ENCODE measurements around the gene FAM131B.

DNA sequence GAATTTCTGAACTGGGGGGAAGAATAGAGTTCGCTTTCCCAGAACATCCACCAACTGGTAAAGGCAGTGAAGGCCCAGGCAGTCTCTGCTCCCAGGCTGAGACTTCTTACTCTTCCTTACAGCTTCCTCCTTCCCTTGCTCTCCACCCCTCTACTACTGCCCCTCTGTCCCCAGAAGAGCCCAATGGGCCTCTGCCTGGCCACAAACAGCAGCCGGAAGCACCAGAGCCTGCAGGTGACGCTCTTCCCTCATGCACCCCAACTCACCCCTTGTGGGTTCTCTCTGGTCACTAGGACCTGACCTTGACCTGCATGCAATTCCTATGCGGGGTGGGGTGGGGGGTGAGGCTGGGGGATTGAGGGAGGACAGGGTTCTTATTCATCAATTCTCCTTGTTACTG lies 16.5 kb downstream of the FAM131B start:
- TF ChIP-seq CTCF (IDR thresholded peaks at IDR 0.05; ENCODE audit: control extremely low read depth in 1 of 3, insufficient read depth in 1 of 3, low read depth in 1 of 3, low read length in 3 of 3) (peak; percentile 55 to 71 (median 61)), HDAC6 (IDR thresholded peaks at IDR 0.05; ENCODE audit: low read depth, low read length) (no peak), SIRT6 (IDR thresholded peaks at IDR 0.05; ENCODE audit: low read length) (no peak), GABPA (IDR thresholded peaks at IDR 0.05; ENCODE audit: borderline replicate concordance, insufficient read depth, low read length) (no peak), POLR2A (IDR thresholded peaks at IDR 0.05; ENCODE audit: control extremely low read depth in 1 of 2, low read depth in 2 of 2, low read length in 2 of 2) (no peak), CEBPB (IDR thresholded peaks at IDR 0.05; ENCODE audit: low read depth, low read length) (no peak), CHD2 (IDR thresholded peaks at IDR 0.05; ENCODE audit: low read length) (no peak), KDM4A (IDR thresholded peaks at IDR 0.05; ENCODE audit: low read depth, low read length, severe bottlenecking) (no peak), EP300 (IDR thresholded peaks at IDR 0.05; ENCODE audit: borderline replicate concordance in 1 of 2, low read depth in 2 of 2, low read length in 2 of 2) (no peak), TEAD4 (IDR thresholded peaks at IDR 0.05; ENCODE audit: low read depth, low read length) (no peak)
